Activated CD8-positive, alpha-beta T cell treated with anti-CD3 and anti-CD28 coated beads for 36 hours (primary cell): ENCODE data around the gene PFKL. TPM values are rescaled to one million over a fixed set of nuclear protein-coding genes. Genes with fewer than 3 reads are reported as not detected.
"Not testable (repeated sequence)": the region's sequence is repeated elsewhere in the genome, so short reads cannot be mapped to it uniquely, and the experiment has no call there.

ENCODE experiments used
- ATAC-seq: fragments of 200-7000 bp; cut with Tn5 transposase; one replicate; pipeline ENCODE4 v1.10.0; 2021; ENCODE audit warnings: mild to moderate bottlenecking, moderate library complexity
- CTCF ChIA-PET: fragments of 350-600 bp; sonication (Branson Sonifier 250); formaldehyde crosslinking; loops from one replicate; lab custom pipeline; 2021; ENCODE audit warnings: antibody characterized with exemption; lab: Charles Lee
- POLR2A ChIA-PET: fragments of 350-600 bp; sonication (Branson Sonifier 250); formaldehyde crosslinking; loops from one replicate; lab custom pipeline; 2021; ENCODE audit warnings: antibody characterized with exemption; lab: Charles Lee
- DNase-seq: peaks from one replicate; pipeline ENCODE4 v3.0.0-alpha.2; 2020
- H3K27ac Mint-ChIP-seq: one replicate; pipeline ENCODE4 v1.8.0; 2021; ENCODE audit warnings: mild to moderate bottlenecking, mixed read lengths
- H3K27me3 Mint-ChIP-seq: one replicate; pipeline ENCODE4 v1.8.0; 2021; ENCODE audit warnings: mixed read lengths
- H3K36me3 Mint-ChIP-seq: one replicate; pipeline ENCODE4 v1.8.0; 2021; ENCODE audit warnings: low read depth, mixed read lengths
- H3K4me1 Mint-ChIP-seq: one replicate; pipeline ENCODE4 v1.8.0; 2021; ENCODE audit warnings: low read depth, mixed read lengths
- H3K4me3 Mint-ChIP-seq: one replicate; pipeline ENCODE4 v1.8.0; 2021; ENCODE audit warnings: mild to moderate bottlenecking, moderate library complexity, mixed read lengths
- H3K9me3 Mint-ChIP-seq: one replicate; pipeline ENCODE4 v1.8.0; 2021; ENCODE audit warnings: mixed read lengths
- intact Hi-C: fragments of 100-400 bp; cut with micrococcal nuclease; formaldehyde crosslinking; loops from one replicate; pipeline ENCODE4 v1.10.0; 2022
- total RNA-seq, 2 experiments: library from RNA; stranded (reverse); gene quantifications; one replicate each; pipeline ENCODE4 v1.2.3, GENCODE V29; 2021
- TF ChIP-seq, protein P1 (sequence below): fragments of 200-600 bp; IDR thresholded peaks from one replicate; pipeline ENCODE4 v1.8.0; 2022; ENCODE audit warnings: antibody characterized with exemption, mild to moderate bottlenecking

PFKL gene
- total RNA-seq, 2 experiments from 2014 or later = 188 to 200 TPM

DNA sequence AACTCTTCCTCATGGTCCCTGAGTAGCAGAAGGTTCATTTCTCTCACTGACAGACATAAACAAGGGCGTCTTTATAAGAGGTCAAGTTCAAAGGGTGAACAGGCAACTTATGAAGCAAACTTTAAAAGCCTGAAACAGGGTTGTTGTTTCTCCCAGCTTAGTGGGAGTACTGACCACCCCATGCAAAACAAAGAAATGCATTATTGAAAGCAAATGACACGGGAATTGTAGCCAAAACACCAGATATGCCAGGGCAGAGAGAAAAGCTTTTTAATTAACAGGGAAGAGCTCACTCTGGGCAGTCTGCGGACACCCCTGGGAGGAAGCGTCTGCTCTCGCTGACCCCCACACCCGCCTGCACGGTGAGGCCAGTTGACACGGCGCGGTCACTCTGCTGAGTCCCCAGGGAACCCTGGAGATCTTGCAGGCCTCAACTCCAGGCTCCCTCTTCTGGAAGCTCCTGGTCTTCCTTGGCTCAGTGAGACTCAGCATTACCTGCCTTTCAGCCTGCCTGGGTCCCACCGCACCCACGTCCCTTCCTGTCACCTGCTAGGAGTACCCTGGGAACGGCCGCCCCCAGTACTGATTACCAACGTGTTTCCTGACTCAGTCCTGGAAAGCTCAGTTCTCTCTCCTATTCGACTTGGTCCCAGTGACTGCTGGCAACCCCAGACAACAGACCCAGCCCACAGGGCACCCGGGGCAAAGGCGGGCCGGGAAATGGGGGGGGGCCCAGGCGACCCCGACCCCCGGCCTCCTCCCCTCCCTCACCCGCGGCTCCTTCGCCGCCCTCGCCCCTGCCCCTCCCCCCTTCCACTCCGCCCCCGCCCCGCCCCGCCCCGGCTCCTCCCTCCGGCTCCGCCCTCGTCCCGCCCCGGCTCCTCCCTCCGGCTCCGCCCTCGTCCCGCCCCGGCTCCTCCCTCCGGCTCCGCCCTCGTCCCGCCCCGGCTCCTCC is 38.4 kb downstream of the PFKL start:
- POLR2A ChIA-PET = interaction anchor here (0.6 to 1.9 kb wide), 7 partner anchors 9 to 42 kb away, joined by 3 to 11 read pairs (median 3); no protein-coding TSS in a partner anchor
- CTCF ChIA-PET = interaction anchor here (1.0 to 1.5 kb wide), 3 partner anchors 37 to 142 kb away, joined by 3 read pairs; no protein-coding TSS in a partner anchor
- ATAC-seq = no peak

DNA sequence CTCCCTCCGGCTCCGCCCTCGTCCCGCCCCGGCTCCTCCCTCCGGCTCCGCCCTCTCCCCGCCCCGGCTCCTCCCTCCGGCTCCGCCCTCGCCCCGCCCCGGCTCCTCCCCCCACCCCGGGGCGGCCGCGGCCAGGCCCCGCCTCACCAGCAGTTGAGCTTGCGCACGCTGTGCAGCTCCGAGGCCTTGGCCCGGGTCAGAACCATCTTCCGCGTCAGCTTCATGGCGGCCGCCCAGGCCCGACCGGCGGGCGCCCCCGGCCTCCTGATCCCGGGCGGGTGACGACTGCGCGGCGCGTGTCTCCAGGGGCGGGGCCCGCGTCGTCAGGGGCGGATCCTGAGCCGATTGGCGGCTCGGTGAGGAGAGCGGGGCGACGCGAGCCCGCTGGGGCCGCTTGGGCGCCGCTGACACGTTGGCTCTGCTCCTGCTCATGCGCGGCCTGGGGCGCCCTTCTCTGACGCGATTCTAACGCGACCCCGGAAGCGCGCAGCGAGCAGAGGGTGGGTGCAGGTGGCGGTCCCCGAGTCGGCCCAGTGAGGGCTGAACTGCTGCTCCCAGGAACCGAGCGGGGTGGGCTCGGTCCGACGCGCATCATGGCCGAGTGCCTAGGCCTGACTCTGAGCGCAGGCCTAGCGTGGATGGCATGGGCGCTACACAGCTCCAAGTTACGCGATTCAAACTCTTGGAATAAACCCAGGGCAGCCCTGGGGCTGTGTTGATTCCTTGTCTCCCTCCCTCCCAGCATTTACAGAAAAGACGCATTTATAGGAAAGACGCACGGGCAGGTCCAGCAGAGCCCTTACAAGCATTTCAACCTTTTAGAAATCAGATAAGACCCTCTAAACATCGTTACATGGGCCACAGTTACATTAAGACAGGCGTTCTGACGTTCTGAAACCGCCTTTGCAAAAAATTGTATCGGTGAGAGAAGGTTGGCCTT is 39.4 kb downstream of the PFKL start, which contains the start of gene CFAP410:
CFAP410 (minus strand) TSS at position 420 of the 940 bp plus-strand sequence; CDS start at position 224, 196 bp downstream.
- H3K4me1 Mint-ChIP-seq = peaks cover 17% of the 10 kb centered on the region
- ChIA-PET POLR2A (interaction anchor here (0.6 to 1.9 kb wide), 7 partner anchors 9 to 43 kb away, joined by 3 to 11 read pairs (median 3); partner anchors contain the start of gene TRPM2), CTCF (interaction anchor here (1.0 to 1.5 kb wide), 3 partner anchors 39 to 149 kb away, joined by 3 read pairs; no protein-coding TSS in a partner anchor)
- DNase-seq = peak; percentile 95
- H3K9me3 Mint-ChIP-seq = no peaks in the 10 kb centered on the region
- peak within 1 kb of the TSS; percentile 91 for H3K27ac Mint-ChIP-seq
- H3K36me3 Mint-ChIP-seq = peaks cover 3% of the 10 kb centered on the region
- H3K4me3 Mint-ChIP-seq = peak within 1 kb of the TSS; percentile 88
- ATAC-seq = peak; percentile 95
- H3K27me3 Mint-ChIP-seq = no peaks in the 10 kb centered on the region
- intact Hi-C loops = no loop called here
- TF ChIP-seq, protein P1, sequence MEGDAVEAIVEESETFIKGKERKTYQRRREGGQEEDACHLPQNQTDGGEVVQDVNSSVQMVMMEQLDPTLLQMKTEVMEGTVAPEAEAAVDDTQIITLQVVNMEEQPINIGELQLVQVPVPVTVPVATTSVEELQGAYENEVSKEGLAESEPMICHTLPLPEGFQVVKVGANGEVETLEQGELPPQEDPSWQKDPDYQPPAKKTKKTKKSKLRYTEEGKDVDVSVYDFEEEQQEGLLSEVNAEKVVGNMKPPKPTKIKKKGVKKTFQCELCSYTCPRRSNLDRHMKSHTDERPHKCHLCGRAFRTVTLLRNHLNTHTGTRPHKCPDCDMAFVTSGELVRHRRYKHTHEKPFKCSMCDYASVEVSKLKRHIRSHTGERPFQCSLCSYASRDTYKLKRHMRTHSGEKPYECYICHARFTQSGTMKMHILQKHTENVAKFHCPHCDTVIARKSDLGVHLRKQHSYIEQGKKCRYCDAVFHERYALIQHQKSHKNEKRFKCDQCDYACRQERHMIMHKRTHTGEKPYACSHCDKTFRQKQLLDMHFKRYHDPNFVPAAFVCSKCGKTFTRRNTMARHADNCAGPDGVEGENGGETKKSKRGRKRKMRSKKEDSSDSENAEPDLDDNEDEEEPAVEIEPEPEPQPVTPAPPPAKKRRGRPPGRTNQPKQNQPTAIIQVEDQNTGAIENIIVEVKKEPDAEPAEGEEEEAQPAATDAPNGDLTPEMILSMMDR = no peak

More for the DNA sequence above, 38.4 kb downstream of the PFKL start:
- H3K4me1 Mint-ChIP-seq = peaks cover 14% of the 10 kb centered on the region
- DNase-seq = peak; percentile 51
- peaks cover 3% of the 10 kb centered on the region for H3K36me3 Mint-ChIP-seq
- no peaks in the 10 kb centered on the region for H3K27me3 Mint-ChIP-seq
- intact Hi-C loops = no loop called here
- TF ChIP-seq, protein P1 = no peak
- peak overlapping the region; percentile 52 for H3K4me3 Mint-ChIP-seq
- H3K9me3 Mint-ChIP-seq = no peaks in the 10 kb centered on the region
- H3K27ac Mint-ChIP-seq = peak overlapping the region; percentile 62

DNA sequence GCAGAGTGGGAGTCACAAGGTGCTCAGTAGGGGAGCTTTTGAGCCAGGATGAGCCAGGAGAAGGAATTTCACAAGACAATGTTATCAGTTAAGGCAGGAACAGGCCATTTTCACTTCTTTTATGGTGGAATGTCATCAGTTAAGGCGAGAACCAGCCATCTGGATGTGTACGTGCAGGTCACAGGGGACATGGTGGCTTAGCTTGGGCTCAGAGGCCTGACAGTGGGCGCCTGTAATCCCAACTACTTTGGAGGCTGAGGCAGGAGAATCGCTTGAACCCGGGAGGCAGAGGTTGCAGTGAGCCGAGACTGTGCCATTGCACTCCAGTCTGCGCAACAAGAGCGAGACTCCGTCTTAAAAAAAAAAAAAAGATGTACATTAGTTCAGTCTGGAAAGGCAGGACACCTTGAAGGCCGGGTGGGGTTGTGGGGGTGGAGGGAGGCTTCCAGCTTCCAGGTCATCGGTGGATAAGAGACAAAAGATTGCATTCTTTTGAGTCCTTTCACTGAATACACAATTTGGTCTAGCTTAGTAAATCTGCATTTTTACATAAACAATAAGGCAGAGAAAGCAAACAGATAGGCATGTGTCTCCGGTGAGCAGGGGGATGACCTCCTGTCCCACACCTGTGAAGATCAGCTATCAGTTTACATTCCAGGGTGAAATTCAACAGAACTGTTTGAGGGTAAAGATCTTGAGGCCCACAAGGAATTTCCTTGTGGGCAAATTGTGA is 42.0 kb downstream of the PFKL start:
- not testable (repeated sequence) for H3K4me3 Mint-ChIP-seq, ATAC-seq, H3K9me3 Mint-ChIP-seq, H3K36me3 Mint-ChIP-seq, DNase-seq, H3K27me3 Mint-ChIP-seq
- intact Hi-C loops = loop anchor here (10.0 kb wide), 1 partner anchor 133 kb away; no protein-coding TSS in a partner anchor
- Mint-ChIP-seq H3K4me1 (peaks cover 17% of the 10 kb centered on the region), H3K27ac (peak overlapping the region; percentile 27)
- ChIA-PET POLR2A (interaction anchor here (1.0 to 3.6 kb wide), 3 partner anchors 10 to 41 kb away, joined by 3 to 14 read pairs (median 3); partner anchors contain the start of gene TRPM2), CTCF (interaction anchor here (1.6 kb wide), 1 partner anchor 11 kb away, joined by 8 read pairs; the partner anchor contains the start of gene TRPM2)

DNA sequence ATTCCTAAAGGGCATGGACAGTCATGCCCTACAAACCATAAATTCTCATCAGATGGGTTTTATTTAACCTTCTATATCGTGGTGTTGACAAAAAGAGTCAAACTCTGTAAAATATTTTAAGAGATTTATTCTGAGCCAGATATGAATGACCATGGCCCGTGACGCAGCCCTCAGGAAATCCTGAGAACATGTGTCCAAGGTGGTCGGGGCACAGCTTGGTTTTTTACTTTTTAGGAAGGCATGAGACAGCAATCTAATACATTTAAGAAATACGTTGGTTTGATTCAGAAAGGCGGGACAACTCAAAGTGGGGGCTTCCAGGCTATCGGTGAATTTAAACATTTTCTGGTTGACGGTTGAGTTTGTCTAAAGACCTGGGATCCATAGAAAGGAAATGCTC is 43.1 kb downstream of the PFKL start:
- ChIA-PET CTCF (interaction anchor here (1.1 to 1.6 kb wide), 2 partner anchors 10 to 137 kb away, joined by 3 to 8 read pairs; partner anchors contain the start of gene TRPM2), POLR2A (interaction anchor here (1.0 to 3.6 kb wide), 2 partner anchors 11 to 40 kb away, joined by 3 to 14 read pairs; partner anchors contain the start of gene TRPM2)
- not testable (repeated sequence) for DNase-seq, H3K27ac Mint-ChIP-seq, ATAC-seq, H3K4me3 Mint-ChIP-seq, H3K36me3 Mint-ChIP-seq, H3K27me3 Mint-ChIP-seq, H3K9me3 Mint-ChIP-seq
- H3K4me1 Mint-ChIP-seq = peaks cover 13% of the 10 kb centered on the region
- intact Hi-C loops = loop anchor here (10.0 kb wide), 1 partner anchor 132 kb away; no protein-coding TSS in a partner anchor
